ENCODE measurements around the gene ZNF560.
"Not testable (repeated sequence)": the region's sequence is repeated elsewhere in the genome, so short reads cannot be mapped to it uniquely, and the experiment has no call there.

GRCh38 chr19:9541281-9541680, 42.9 kb upstream of the ZNF560 start:
- not testable (repeated sequence) for TF ChIP-seq EZH2 (IDR thresholded peaks at IDR 0.05; ENCODE audit: borderline replicate concordance, low read length); CTCF (conservative IDR thresholded peaks at IDR 0.05 in 1 of 2, IDR thresholded peaks at IDR 0.05 in 1 of 2; ENCODE audit: extremely low read depth in 1 of 2, insufficient read depth in 1 of 2, low read depth in 1 of 2, low read length in 2 of 2)

Data from mammary epithelial cell (primary cell).